ENCODE data around the gene KRTCAP2. TPM values are rescaled to one million over a fixed set of nuclear protein-coding genes. Genes with fewer than 3 reads are reported as not detected.

Gene KRTCAP2
- total RNA-seq: 37.2 TPM

GRCh38 chr1:155172732-155173477 lies at the start of gene KRTCAP2:
TSS of gene KRTCAP2 (minus strand) at chr1:155173304. CDS start at chr1:155173224, 80 bp downstream.

GRCh38 chr1:155208541-155209311 lies 35.6 kb upstream of the KRTCAP2 start, which contains the start of gene MTX1:
TSS of gene MTX1 (plus strand) at chr1:155208695. CDS start at chr1:155208805, 110 bp downstream.

GRCh38 chr1:155207806-155208540 lies 34.9 kb upstream of the KRTCAP2 start, which contains the start of gene THBS3:
TSS of gene THBS3 (minus strand) at chr1:155207897. CDS start at chr1:155207876, 21 bp downstream.

GRCh38 chr1:155173478-155174323 lies 597 bp upstream of the KRTCAP2 start, which contains the start of gene TRIM46:
TSS of gene TRIM46 (plus strand) at chr1:155173849. CDS start at chr1:155173967, 118 bp downstream.

GRCh38 chr1:155139895-155140629 lies 33.0 kb downstream of the KRTCAP2 start, which contains the start of gene DPM3:
TSS of gene DPM3 (minus strand) at chr1:155140531. CDS start at chr1:155140240, 291 bp downstream.

GRCh38 chr1:155135415-155136028 lies 37.6 kb downstream of the KRTCAP2 start, which contains the start of gene SLC50A1:
TSS of gene SLC50A1 (plus strand) at chr1:155135852. CDS start at chr1:155135912, 60 bp downstream.

GRCh38 chr1:155127105-155127966 lies 45.8 kb downstream of the KRTCAP2 start, which contains the start of gene EFNA1:
TSS of gene EFNA1 (plus strand) at chr1:155127876. CDS start at chr1:155127978, 102 bp downstream.

Small RNAs within 50 kb of the gene (small RNA-seq; reads per million reads assigned to genes)
- gene HMGN2P18 (ENCODE audit: low replicate concordance): not detected
- not detected for gene RF00019 (ENCODE audit: low replicate concordance)

Other genes with a start within 250 kb of the KRTCAP2 start
- 15.0 TPM for gene PMVK, start 236.6 kb downstream of the KRTCAP2 start, total RNA-seq
- 20.0 TPM for gene PBXIP1, start 217.2 kb downstream of the KRTCAP2 start, total RNA-seq
- 15.0 TPM for gene PYGO2, start 211.5 kb downstream of the KRTCAP2 start, total RNA-seq
- 8.8 TPM for gene SHC1, start 202.6 kb downstream of the KRTCAP2 start, total RNA-seq
- gene CKS1B, start 198.6 kb downstream of the KRTCAP2 start, total RNA-seq: 15.0 TPM
- 23.8 TPM for gene FLAD1, start 190.0 kb downstream of the KRTCAP2 start, total RNA-seq
- gene LENEP, start 179.7 kb downstream of the KRTCAP2 start, total RNA-seq: 2.5 TPM
- gene ZBTB7B, start 170.5 kb downstream of the KRTCAP2 start, total RNA-seq: 0.94 TPM
- not detected for gene DCST2, start 139.5 kb downstream of the KRTCAP2 start, total RNA-seq
- gene DCST1, start 139.5 kb downstream of the KRTCAP2 start, total RNA-seq: not detected
- 27.9 TPM for gene ADAM15, start 122.0 kb downstream of the KRTCAP2 start, total RNA-seq
- gene EFNA4, start 109.6 kb downstream of the KRTCAP2 start, total RNA-seq: 0.63 TPM
- 11.3 TPM for gene EFNA3, start 94.5 kb downstream of the KRTCAP2 start, total RNA-seq
- 5.6 TPM for gene EFNA1, start 45.4 kb downstream of the KRTCAP2 start, total RNA-seq
- gene SLC50A1, start 37.5 kb downstream of the KRTCAP2 start, total RNA-seq: 7.5 TPM
- 12.5 TPM for gene DPM3, start 32.8 kb downstream of the KRTCAP2 start, total RNA-seq
- gene TRIM46, start 545 bp upstream of the KRTCAP2 start, total RNA-seq: 36.3 TPM
- 17.2 TPM for gene THBS3, start 34.6 kb upstream of the KRTCAP2 start, total RNA-seq
- gene MTX1, start 35.4 kb upstream of the KRTCAP2 start, total RNA-seq: 16.6 TPM
- gene ENTREP3, start 82.2 kb upstream of the KRTCAP2 start, total RNA-seq: 8.8 TPM
- gene SCAMP3, start 89.1 kb upstream of the KRTCAP2 start, total RNA-seq: 22.8 TPM
- gene CLK2, start 100.2 kb upstream of the KRTCAP2 start, total RNA-seq: 46.3 TPM
- 27.2 TPM for gene HCN3, start 104.2 kb upstream of the KRTCAP2 start, total RNA-seq
- gene PKLR, start 128.1 kb upstream of the KRTCAP2 start, total RNA-seq: not detected
- 119 TPM for gene FDPS, start 135.6 kb upstream of the KRTCAP2 start, total RNA-seq
- 62.6 TPM for gene RUSC1, start 147.6 kb upstream of the KRTCAP2 start, total RNA-seq

Data from parietal lobe (tissue), 2 donors.